Measurements from ENCODE around the gene SUPT3H. TPM values are rescaled to one million over a fixed set of nuclear protein-coding genes. Genes with fewer than 3 reads are reported as not detected.
"Not testable (repeated sequence)": the region's sequence is repeated elsewhere in the genome, so short reads cannot be mapped to it uniquely, and the experiment has no call there.

The SUPT3H gene
- total RNA-seq, 1 donor from 2014 or later = 12.4 TPM

DNA sequence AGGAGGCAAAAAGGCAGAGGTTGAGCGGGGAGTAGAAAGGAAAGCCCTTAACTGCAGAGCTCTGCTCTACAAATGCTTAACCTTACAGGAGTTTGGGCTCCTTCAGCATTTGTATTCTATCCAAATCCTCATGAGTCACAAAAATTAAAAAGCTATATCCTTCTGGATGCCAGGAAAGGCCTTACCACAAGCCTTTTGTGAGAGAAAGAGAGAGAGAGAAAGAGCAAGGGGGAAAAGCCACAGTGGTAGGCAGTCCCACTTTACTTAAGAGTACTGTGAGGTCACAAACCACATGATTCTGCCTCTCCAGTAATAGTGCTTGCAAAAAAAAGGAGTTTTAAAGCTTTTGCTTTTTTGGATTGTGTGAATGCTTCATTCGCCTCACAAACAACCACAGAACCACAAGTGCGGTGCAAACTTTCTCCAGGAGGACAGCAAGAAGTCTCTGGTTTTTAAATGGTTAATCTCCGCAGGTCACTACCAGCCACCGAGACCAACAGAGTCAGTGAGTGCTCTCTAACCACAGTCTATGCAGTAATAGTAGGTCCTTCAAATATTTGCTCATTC lies 49.7 kb downstream of the SUPT3H start, which contains the start of gene RUNX2:
TSS of gene RUNX2 (plus strand) at position 375 of the 567 bp plus-strand sequence. CDS start 397 bp downstream, outside the sequence.
- Mint-ChIP-seq H3K4me3 (peak within 1 kb of the TSS; percentile 70), H3K4me1 (peaks cover 28% of the 10 kb centered on the region), H3K36me3 (ENCODE audit: low read depth) (peaks cover 3% of the 10 kb centered on the region), H3K27ac (peak within 1 kb of the TSS; percentile 34), H3K27me3 (no peaks in the 10 kb centered on the region), H3K9me3 (no peaks in the 10 kb centered on the region)
- DNase-seq = no peak
- intact Hi-C loops (cut with micrococcal nuclease) = no loop called here

DNA sequence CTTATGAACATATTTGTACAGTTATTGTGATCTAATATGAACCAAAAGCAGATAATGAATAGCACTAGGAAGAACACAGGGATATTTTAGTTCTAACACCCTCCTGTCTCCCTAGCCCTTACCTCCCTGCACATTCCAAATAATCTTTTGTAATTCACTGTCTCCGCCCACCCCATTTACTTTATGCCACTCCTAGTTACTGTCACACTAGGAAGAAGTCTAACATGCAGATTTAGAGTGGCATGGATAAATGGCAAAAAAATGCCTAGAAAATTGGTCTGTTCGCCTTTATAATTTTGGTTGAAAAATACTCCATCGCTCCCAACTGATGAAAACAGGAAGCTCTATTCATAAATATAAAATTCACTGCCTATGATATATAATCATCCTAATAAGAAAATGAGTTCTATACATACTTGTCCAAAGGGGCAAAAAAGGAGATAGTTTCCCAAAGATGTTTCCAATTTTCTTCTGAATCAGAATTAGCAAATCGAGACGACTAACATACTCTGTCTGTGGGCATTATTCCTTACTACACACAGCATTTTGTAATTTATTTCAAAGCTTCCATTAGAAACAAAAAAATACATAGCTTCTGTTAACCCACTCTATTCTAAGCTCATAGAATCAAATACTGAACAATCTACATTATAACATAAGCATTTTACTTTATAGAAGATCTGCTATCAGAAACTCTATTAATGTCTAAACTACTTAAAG lies 50.9 kb downstream of the SUPT3H start:
- DNase-seq = no peak
- H3K4me1 Mint-ChIP-seq = peaks cover 29% of the 10 kb centered on the region
- intact Hi-C loops (cut with micrococcal nuclease) = no loop called here
- H3K27me3 Mint-ChIP-seq = no peaks in the 10 kb centered on the region
- no peak overlapping the region for H3K27ac Mint-ChIP-seq
- peaks cover 5% of the 10 kb centered on the region for H3K36me3 Mint-ChIP-seq (ENCODE audit: low read depth)
- H3K9me3 Mint-ChIP-seq = no peaks in the 10 kb centered on the region
- no peak overlapping the region for H3K4me3 Mint-ChIP-seq

DNA sequence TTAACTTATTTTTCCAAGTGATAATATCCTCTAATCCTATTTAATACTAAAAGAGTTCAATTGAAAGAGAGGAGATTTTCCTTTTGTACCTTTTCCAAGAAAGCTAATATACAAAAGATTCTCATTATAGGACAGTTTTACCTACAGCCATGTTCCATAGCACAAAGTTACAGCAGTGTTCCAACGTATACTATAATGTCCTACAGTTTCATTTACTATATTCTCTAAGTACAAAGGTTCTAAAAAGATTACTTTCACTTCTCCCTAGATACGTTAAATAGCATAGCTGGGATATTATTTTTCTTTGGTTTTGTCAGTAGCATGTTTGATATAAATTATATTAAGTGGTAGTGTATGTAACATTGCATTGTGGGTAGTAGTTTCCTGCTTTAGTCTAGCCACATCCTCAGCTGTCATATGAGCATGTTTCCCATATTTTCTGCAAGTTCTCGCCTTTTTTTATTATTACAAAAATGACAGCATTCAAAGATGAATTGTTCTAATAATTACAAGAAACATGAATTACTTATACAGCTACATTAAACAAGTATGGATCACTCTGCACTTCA lies 54.0 kb downstream of the SUPT3H start:
- intact Hi-C loops (cut with micrococcal nuclease) = no loop called here
- peaks cover 31% of the 10 kb centered on the region for H3K4me1 Mint-ChIP-seq
- H3K36me3 Mint-ChIP-seq (ENCODE audit: low read depth) = peaks cover 6% of the 10 kb centered on the region
- no peak overlapping the region for H3K27ac Mint-ChIP-seq
- H3K9me3 Mint-ChIP-seq = no peaks in the 10 kb centered on the region
- peak overlapping the region; percentile 24 for H3K4me3 Mint-ChIP-seq
- no peak for DNase-seq
- no peaks in the 10 kb centered on the region for H3K27me3 Mint-ChIP-seq

GRCh38 chr6:45320349-45320748 lies 57.4 kb downstream of the SUPT3H start:
- H3K4me3 Mint-ChIP-seq = no peak overlapping the region
- no peak overlapping the region for H3K27ac Mint-ChIP-seq
- intact Hi-C loops (cut with micrococcal nuclease) = no loop called here

GRCh38 chr6:45314146-45314545 lies 63.6 kb downstream of the SUPT3H start:
- no peak for DNase-seq
- Mint-ChIP-seq H3K36me3 (ENCODE audit: low read depth) (peaks cover 39% of the 10 kb centered on the region), H3K27me3 (no peaks in the 10 kb centered on the region), H3K27ac (no peak overlapping the region), H3K4me3 (no peak overlapping the region), H3K9me3 (peaks cover 53% of the 10 kb centered on the region), H3K4me1 (peaks cover 39% of the 10 kb centered on the region)
- intact Hi-C loops (cut with micrococcal nuclease) = loop anchor here (10.0 kb wide), 1 partner anchor 149 kb away; no protein-coding TSS in a partner anchor

More at GRCh38 chr6:45320349-45320748, 57.4 kb downstream of the SUPT3H start:
- DNase-seq = no peak
- peaks cover 9% of the 10 kb centered on the region for H3K36me3 Mint-ChIP-seq (ENCODE audit: low read depth)
- peaks cover 16% of the 10 kb centered on the region for H3K4me1 Mint-ChIP-seq
- H3K9me3 Mint-ChIP-seq = peaks cover 7% of the 10 kb centered on the region
- no peaks in the 10 kb centered on the region for H3K27me3 Mint-ChIP-seq

- H3K27ac Mint-ChIP-seq = peak overlapping the region; percentile 83
- intact Hi-C loops (cut with micrococcal nuclease) = loop anchor here (10.0 kb wide), 1 partner anchor 145 kb away; no protein-coding TSS in a partner anchor
- H3K4me1 Mint-ChIP-seq = peaks cover 43% of the 10 kb centered on the region
- peak; percentile 81 for DNase-seq
- H3K36me3 Mint-ChIP-seq (ENCODE audit: low read depth) = peaks cover 60% of the 10 kb centered on the region
- H3K27me3 Mint-ChIP-seq = no peaks in the 10 kb centered on the region
- H3K4me3 Mint-ChIP-seq = peak overlapping the region; percentile 71
- H3K9me3 Mint-ChIP-seq = peaks cover 60% of the 10 kb centered on the region
Measured at GRCh38 chr6:45310118-45310788, 67.5 kb downstream of the SUPT3H start.

DNA sequence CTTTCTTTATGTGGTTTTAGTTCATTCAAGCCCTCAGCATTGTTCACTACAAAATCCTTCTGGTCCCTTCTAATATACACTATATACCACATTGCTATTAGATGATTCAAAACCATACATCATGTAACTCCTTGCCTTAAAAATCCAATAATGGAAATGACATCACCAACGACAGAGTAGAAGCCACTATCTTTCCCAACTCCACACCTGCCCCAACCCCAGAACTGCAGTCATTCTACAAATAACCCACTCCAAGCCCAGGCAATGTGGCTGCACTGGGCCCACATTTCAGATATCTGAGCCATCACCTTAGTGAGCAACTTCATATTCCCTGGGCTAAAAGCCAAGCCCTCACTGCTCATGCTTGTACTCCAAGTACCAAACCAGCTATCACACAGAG lies 72.2 kb downstream of the SUPT3H start:
- Mint-ChIP-seq H3K36me3 (ENCODE audit: low read depth) (peaks cover 40% of the 10 kb centered on the region), H3K9me3 (peaks cover 36% of the 10 kb centered on the region), H3K27ac (no peak overlapping the region), H3K4me1 (peaks cover 22% of the 10 kb centered on the region), H3K27me3 (no peaks in the 10 kb centered on the region), H3K4me3 (no peak overlapping the region)
- intact Hi-C loops (cut with micrococcal nuclease) = no loop called here
- no peak for DNase-seq

GRCh38 chr6:45302832-45303231 lies 74.9 kb downstream of the SUPT3H start:
- Mint-ChIP-seq H3K27ac (no peak overlapping the region), H3K36me3 (ENCODE audit: low read depth) (peaks cover 26% of the 10 kb centered on the region), H3K4me3 (no peak overlapping the region), H3K9me3 (peaks cover 25% of the 10 kb centered on the region), H3K4me1 (peaks cover 6% of the 10 kb centered on the region), H3K27me3 (no peaks in the 10 kb centered on the region)
- peak; percentile 10 for DNase-seq
- intact Hi-C loops (cut with micrococcal nuclease) = no loop called here

GRCh38 chr6:45301348-45302142 lies 76.2 kb downstream of the SUPT3H start:
- intact Hi-C loops (cut with micrococcal nuclease) = no loop called here
- Mint-ChIP-seq H3K4me3 (no peak overlapping the region), H3K27ac (no peak overlapping the region), H3K9me3 (peaks cover 22% of the 10 kb centered on the region), H3K36me3 (ENCODE audit: low read depth) (peaks cover 19% of the 10 kb centered on the region), H3K4me1 (peaks cover 4% of the 10 kb centered on the region), H3K27me3 (no peaks in the 10 kb centered on the region)
- peak; percentile 28 for DNase-seq

- intact Hi-C loops (cut with micrococcal nuclease) = no loop called here
- Mint-ChIP-seq H3K4me1 (peaks cover 4% of the 10 kb centered on the region), H3K9me3 (peaks cover 14% of the 10 kb centered on the region), H3K27me3 (no peaks in the 10 kb centered on the region), H3K4me3 (no peak overlapping the region), H3K36me3 (ENCODE audit: low read depth) (peaks cover 11% of the 10 kb centered on the region), H3K27ac (no peak overlapping the region)
- peak; percentile 53 for DNase-seq
Measured at GRCh38 chr6:45300736-45301135, 77.0 kb downstream of the SUPT3H start.

DNA sequence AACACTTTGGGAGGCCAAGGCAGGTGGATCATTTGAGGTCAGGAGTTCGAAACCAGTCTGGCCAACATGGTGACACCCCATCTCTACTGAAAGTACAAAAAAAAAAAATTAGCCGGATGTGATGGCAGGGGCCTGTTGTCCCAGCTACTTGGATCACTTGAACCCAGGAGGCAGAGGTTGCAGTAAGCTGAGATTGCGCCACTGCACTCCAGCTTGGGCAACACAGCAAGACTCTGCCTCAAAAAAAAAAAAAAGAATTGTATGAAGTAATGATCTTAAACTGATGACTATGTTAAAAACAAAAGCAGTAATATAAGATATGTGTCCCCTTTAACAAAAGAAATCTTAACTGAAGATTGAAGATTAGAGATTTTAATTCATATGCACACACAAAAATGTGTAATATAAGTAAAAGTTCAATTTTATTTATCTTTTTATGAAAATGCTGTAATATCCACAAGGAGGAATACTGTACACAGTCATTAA lies 78.6 kb downstream of the SUPT3H start:
- intact Hi-C loops (cut with micrococcal nuclease) = no loop called here
- H3K4me1 Mint-ChIP-seq = peaks cover 12% of the 10 kb centered on the region
- peaks cover 7% of the 10 kb centered on the region for H3K9me3 Mint-ChIP-seq
- H3K27me3 Mint-ChIP-seq = no peaks in the 10 kb centered on the region
- no peak overlapping the region for H3K27ac Mint-ChIP-seq
- peak; percentile 41 for DNase-seq
- no peak overlapping the region for H3K4me3 Mint-ChIP-seq
- peaks cover 8% of the 10 kb centered on the region for H3K36me3 Mint-ChIP-seq (ENCODE audit: low read depth)

DNA sequence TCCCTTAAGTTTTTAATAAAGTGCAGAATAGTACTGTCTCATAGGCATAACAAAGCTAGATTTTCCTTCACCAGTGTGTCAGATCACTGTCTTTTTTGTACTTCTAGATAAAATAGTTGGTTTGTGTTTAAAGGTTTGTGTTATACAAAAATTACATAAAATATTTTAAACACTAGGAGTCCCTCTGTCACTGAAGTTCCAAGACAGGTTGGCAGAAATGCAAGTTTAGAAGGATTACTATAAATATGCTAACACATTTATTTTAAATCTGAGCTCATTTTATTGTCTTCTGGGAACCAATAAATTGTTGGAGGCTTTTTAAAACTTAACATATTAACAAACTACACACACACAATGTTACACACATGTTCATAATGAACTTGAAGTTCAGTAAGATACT lies 80.4 kb downstream of the SUPT3H start:
- intact Hi-C loops (cut with micrococcal nuclease) = no loop called here
- H3K36me3 Mint-ChIP-seq (ENCODE audit: low read depth) = peaks cover 8% of the 10 kb centered on the region

DNA sequence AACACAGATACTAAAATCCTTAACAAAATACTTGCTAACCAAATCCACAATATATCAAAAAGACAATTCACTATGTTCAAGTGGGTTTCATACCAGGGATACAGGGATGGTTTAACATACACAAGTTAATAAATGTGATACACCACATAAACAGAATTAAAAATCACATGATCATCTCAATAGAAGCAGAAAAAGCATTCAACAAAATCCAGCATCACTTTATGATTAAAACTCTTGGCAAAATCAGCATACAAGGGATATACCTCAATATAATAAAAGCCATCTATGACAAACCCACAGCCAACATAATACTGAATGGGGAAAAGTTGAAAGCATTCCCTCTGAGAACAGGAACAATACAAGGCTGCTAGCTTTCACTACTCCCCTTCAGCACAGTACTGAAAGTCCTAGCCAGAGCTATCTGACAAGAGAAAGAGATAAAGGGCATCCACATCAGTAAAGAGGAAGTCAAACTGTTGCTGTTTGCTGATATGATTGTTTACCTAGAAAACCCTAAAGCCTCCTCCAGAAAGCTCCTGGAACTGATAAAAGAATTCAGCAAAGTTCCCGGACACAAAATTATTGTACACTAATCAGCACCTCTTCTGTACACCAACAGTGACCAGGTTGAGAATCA lies 83.6 kb downstream of the SUPT3H start:
- H3K36me3 Mint-ChIP-seq (ENCODE audit: low read depth) = peaks cover 26% of the 10 kb centered on the region
- H3K9me3 Mint-ChIP-seq = peaks cover 13% of the 10 kb centered on the region
- H3K27ac Mint-ChIP-seq = peak overlapping the region; percentile 64
- peak overlapping the region; percentile 63 for H3K4me3 Mint-ChIP-seq
- peaks cover 30% of the 10 kb centered on the region for H3K4me1 Mint-ChIP-seq
- H3K27me3 Mint-ChIP-seq = not testable (repeated sequence)
- intact Hi-C loops (cut with micrococcal nuclease) = loop anchor here (5.0 kb wide), 1 partner anchor 317 kb away; no protein-coding TSS in a partner anchor
- DNase-seq = peak; percentile 74

More for the DNA sequence above, 80.4 kb downstream of the SUPT3H start:
- peak; percentile 6 for DNase-seq
- H3K4me3 Mint-ChIP-seq = no peak overlapping the region
- H3K9me3 Mint-ChIP-seq = no peaks in the 10 kb centered on the region
- no peak overlapping the region for H3K27ac Mint-ChIP-seq
- H3K27me3 Mint-ChIP-seq = no peaks in the 10 kb centered on the region
- peaks cover 25% of the 10 kb centered on the region for H3K4me1 Mint-ChIP-seq

All from activated CD4-positive, alpha-beta T cell treated with anti-CD3 and anti-CD28 coated beads, Interleukin-2, amount 10 ng/mL, durations not matched to agents 24 days and 14 days (primary cell).